RCC 7860 (cell line): ENCODE measurements around the gene OR5K1.
A peak's percentile ranks its signal among the peaks of the same experiment; 100 is the strongest.

Experiments used
- DNase-seq: peaks from one replicate; pipeline ENCODE4 v3.0.0-alpha.2; 2015; ENCODE audit warnings: low spot score
- FAIRE-seq: peaks from 2 replicates; lab custom pipeline; 2012; peaks lifted over from hg19 to GRCh38; lab: Jason Lieb, UNC

The OR5K1 gene

GRCh38 chr3:98513736-98514135, 50.7 kb downstream of the OR5K1 start:
- FAIRE-seq (no peak), DNase-seq (no peak)

GRCh38 chr3:98514948-98515347, 51.9 kb downstream of the OR5K1 start:
- FAIRE-seq = no peak
- DNase-seq = no peak

- no peak for DNase-seq
- FAIRE-seq = no peak
Observed at GRCh38 chr3:98518816-98519215, 55.8 kb downstream of the OR5K1 start.

- FAIRE-seq (no peak), DNase-seq (no peak)
Observed at GRCh38 chr3:98519351-98519750, 56.4 kb downstream of the OR5K1 start.

GRCh38 chr3:98521897-98522543, 59.0 kb downstream of the OR5K1 start:
- DNase-seq (peak; percentile 59), FAIRE-seq (peak; percentile 77)
